Activated CD8-positive, alpha-beta memory T cell treated with anti-CD3 and anti-CD28 coated beads, Interleukin-2, amount 50 U/mL, for 24 hours (primary cell): ENCODE data around the gene HCAR1.
"Not testable (repeated sequence)": the region's sequence is repeated elsewhere in the genome, so short reads cannot be mapped to it uniquely, and the experiment has no call there.

Experiments
- DNase-seq: peaks from one replicate; pipeline ENCODE4 v3.0.0-alpha.2; 2020; ENCODE audit errors: extremely low read depth

Gene HCAR1

GRCh38 chr12:122721057-122721545 is 9.5 kb downstream of the HCAR1 start:
- no peak for DNase-seq

- DNase-seq: not testable (repeated sequence)
These were observed 14.0 kb downstream of the HCAR1 start, which contains the start of gene HCAR3 for GRCh38 chr12:122716658-122717057. Gene HCAR3 (minus strand): TSS chr12:122716811. CDS start chr12:122716737, 74 bp downstream.

- DNase-seq: not testable (repeated sequence)
These were observed 15.4 kb downstream of the HCAR1 start for GRCh38 chr12:122715211-122715610.

- DNase-seq: not testable (repeated sequence)
These were observed 17.0 kb downstream of the HCAR1 start for GRCh38 chr12:122713491-122714188.

- DNase-seq: not testable (repeated sequence)
These were observed 19.4 kb downstream of the HCAR1 start for GRCh38 chr12:122711266-122711665.

DNA sequence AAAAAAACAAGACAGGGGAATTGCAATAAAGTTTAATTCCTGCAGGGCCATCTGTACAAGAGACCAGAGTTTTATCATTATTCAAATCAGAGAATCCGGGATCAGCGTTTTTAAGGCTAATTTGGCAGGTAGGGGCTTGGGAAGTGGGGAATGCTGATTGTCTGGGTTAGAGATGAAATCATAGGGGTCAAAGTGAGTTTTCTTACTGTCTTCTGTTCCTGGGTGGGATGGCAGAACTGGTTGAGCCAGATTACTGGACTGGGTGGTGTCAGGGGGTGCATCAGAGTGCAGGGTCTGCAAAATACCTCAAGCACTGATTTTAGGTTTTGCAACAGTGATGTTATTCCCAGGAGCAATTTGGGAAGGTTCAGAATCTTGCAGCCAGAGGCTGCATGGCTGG is 20.3 kb downstream of the HCAR1 start:
- DNase-seq: not testable (repeated sequence)

- not testable (repeated sequence) for DNase-seq
These were observed 21.4 kb downstream of the HCAR1 start for GRCh38 chr12:122709287-122709686.

DNA sequence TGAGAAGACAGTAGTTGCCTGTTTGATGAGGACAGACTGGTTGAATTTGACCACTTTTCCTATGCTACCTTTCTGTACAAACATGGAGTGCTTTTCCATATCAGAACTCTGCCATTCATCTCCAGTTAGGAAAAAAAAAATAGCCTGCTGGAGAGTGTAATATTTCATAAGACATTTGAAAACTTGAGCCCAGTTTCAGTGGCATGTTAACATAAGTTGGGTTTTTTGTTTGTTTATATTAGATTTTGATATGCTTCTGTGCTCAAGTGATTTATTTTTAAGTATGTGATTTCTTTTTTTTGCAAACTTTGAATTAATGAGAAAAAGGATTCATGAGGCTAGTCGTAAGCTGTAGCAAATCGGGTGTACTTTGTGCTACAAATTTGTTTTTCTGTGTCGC is 26.8 kb downstream of the HCAR1 start:
- not testable (repeated sequence) for DNase-seq

DNA sequence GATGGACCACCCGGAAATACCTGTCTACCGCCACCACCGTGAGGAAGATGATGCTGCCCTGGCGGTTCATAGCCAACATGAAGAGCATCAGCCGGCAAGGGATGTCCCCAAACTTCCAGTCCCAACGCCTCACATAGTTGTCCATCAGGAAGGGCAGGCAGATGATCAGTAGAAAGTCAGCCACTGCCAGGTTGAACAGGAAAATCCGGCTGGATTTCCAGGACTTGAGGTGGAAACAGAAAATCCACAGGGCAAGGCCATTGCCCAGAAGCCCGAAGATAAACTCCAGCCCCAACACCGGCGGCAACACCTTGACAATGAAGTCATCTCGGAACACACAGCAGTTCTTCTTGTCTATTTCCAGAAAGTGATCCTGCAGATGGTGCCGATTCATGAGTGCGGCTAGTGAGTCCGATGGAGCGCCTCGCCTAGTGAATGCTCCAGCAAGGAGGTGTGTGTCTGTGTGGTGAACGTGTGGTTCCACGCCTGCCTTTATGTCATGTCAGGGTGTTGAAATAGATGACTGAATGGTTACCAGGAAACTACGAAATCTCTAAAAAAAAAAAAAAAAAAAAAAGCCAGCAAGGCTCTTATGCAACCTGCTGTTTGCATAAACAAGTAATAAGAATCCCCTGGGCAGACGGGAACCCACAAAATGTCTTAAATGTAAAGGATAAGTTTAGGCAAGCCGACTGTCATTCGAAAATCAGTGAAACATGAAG is 27.6 kb downstream of the HCAR1 start, which contains the start of gene HCAR2:
HCAR2 (minus strand) TSS at position 468 of the 722 bp plus-strand sequence; CDS start at position 394, 74 bp downstream.
- not testable (repeated sequence) for DNase-seq

DNA sequence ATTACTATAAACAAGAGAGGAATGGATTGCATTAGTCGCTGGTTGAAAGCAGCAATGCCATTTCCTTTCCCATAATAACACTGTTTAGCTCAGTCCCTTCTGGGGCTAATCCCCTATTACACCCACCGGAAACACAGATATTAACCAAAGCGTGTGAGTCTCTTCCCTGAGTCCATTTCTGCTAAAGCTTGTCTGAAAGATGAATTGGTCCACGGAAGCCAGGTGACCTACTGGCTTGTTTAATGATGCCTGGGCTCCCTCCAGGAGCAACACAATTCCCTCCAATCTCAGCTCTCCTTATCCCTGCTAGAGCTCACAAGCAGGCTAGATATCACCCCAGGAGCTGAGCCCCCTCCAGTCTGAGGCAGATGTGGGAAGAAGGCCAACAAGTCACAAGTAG is 29.2 kb downstream of the HCAR1 start:
- DNase-seq: not testable (repeated sequence)

- not testable (repeated sequence) for DNase-seq
These were observed 30.5 kb downstream of the HCAR1 start for GRCh38 chr12:122700038-122700710.

DNA sequence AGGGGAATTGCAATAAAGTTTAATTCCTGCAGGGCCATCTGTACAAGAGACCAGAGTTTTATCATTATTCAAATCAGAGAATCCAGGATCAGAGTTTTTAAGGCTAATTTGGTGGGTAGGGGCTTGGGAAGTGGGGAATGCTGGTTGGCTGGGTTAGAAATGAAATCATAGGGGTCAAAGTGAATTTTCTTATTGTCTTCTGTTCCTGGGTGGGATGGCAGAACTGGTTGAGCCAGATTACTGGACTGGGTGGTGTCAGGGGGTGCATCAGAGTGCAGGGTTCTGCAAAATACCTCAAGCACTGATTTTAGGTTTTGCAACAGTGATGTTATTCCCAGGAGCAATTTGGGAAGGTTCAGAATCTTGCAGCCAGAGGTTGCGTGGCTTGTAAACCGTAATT is 33.7 kb downstream of the HCAR1 start:
- not testable (repeated sequence) for DNase-seq

GRCh38 chr12:122691566-122691965 is 39.1 kb downstream of the HCAR1 start:
- DNase-seq: no peak

GRCh38 chr12:122688291-122688690 is 42.4 kb downstream of the HCAR1 start:
- DNase-seq: no peak

DNA sequence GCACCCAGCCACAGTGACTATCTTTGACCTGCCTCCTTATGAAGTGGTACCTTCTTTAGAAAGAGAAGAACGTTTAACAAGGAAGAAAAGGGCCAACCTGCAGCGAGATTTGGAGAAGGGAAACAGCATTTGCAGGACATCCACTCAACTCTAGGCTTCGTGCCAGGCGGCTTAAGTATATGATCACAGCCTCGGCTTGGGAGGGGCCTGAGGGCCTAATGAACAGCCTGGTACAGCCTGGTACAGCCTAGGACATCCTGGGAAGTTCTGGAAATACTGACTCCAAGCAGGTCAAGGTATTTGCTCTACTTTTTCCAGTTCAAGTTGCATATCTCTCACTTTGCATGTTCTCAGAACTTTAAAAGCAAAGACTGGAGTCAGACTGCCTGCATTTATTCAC is 43.6 kb downstream of the HCAR1 start:
- no peak for DNase-seq

DNA sequence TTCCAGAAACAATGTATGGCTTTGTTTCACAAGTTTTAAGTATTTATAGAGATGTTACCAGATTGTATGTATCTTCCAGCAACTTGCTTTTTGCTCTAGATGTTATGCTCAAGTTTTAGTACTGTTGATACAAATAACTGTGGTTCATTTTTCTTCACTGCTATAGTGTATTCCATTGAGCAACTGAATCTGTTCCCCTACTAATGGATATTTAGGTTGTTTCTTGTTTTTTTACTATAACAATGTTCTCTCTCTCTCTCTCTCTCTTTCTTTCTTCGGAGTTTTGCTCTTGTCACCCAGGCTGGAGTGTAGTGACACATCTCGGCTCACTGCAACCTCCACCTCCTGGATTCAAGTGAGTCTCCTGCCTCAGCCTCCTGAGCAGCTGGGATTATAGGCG is 44.1 kb downstream of the HCAR1 start:
- DNase-seq: no peak

DNA sequence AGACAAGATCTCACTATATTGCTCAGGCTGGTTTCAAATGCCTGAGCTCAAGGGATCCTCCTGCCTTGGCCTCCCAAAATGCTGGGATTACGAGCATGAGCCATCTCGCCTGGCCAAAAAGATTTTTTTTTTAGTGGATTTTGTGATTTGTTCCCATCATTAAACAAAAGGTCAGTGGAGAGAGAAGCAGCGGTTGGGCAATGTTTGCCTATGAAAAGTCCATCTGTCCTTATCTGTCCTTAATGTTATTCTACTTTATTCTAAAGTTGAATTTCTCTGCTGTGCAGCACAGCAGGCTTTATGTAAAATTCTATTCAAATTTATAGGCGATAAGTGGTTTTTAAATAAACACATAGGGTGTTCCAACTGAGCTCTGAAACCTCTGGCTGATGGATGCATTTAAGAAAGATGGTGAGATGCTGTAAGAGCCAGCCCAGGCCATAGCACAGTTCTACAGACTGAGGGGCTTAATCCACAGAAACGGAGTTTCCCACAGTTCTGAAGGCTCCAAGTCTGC is 46.3 kb downstream of the HCAR1 start:
- no peak for DNase-seq

DNA sequence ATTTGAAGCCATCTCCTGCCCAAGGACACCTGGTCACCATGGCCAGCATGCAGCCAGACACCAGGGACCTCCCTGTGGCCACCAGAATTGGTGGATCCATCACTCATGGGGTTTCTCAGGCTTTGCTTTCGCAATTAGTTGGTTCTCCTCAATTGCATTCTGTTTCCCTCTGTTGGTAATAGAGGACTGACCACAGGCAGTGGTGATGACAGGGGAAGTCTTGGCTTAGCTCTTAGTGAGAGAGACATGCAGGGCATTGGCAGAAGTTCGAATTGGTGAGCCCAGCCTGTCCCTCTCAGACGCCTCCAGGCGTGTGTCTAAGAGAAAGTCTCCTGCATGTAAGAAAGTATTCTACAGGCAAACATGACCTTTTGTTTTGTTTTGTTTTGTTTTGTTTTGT is 48.8 kb downstream of the HCAR1 start:
- no peak for DNase-seq

- not testable (repeated sequence) for DNase-seq
These were observed 49.7 kb downstream of the HCAR1 start for GRCh38 chr12:122680989-122681388.

- not testable (repeated sequence) for DNase-seq
These were observed 53.9 kb downstream of the HCAR1 start for GRCh38 chr12:122676781-122677180.
